Bronchial epithelial cell (primary cell): ENCODE measurements around the gene MRE11. TPM values are rescaled to one million over a fixed set of nuclear protein-coding genes. Genes with fewer than 3 reads are reported as not detected.

ENCODE experiments used
- DNase-seq: peaks from one replicate; pipeline ENCODE4 v3.0.0-alpha.2; 2010; ENCODE audit warnings: low read depth
- FAIRE-seq: peaks from 2 replicates; lab custom pipeline; 2011; peaks lifted over from hg19 to GRCh38; lab: Jason Lieb, UNC
- H3K27me3 ChIP-seq: 2 replicates; pipeline ENCODE4 v1.5.1; 2011; ENCODE audit warnings: low read length; ENCODE audit not compliant: control insufficient read depth, insufficient read depth
- H3K36me3 ChIP-seq: 2 replicates; pipeline ENCODE4 v1.5.1; 2011; ENCODE audit warnings: low read length; ENCODE audit not compliant: control insufficient read depth, insufficient read depth
- H3K4me3 ChIP-seq: 2 replicates; pipeline ENCODE4 v1.5.1; 2011; ENCODE audit warnings: mild to moderate bottlenecking, low read depth, low read length, control low read depth
- total RNA-seq: library from RNA; depleted of rRNA; stranded (reverse); fragments of >200 nt; gene quantifications from 2 replicates; pipeline ENCODE4 v1.2.1, GENCODE V29; 2014
- TF ChIP-seq, protein P1 (sequence below): IDR thresholded peaks from 2 replicates; pipeline ENCODE4 v1.5.1; 2011; ENCODE audit warnings: mild to moderate bottlenecking, moderate library complexity, low read length, control low read depth, inconsistent platforms; ENCODE audit not compliant: insufficient read depth, severe bottlenecking

The MRE11 gene
- total RNA-seq, 1 donor from 2014 or later = 9.7 TPM

DNA sequence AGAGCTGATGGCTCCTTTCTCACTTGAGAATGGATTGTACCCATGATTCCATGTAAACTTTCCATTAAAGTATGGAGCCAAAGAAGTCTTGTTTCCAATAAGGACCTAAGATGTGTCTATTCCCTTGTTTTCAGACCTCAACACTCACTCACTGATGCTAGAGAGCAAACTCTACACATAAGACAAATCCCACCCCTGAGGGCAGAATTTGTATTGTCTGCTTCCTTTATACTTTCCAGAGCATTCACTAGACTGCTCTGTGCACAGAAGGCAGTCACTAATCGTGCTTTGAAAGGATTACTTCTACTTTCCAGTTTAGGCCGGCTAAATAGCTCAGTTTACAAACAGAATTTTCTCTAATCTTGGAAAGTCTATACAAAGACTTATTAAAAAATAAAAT, 6.5 kb upstream of the MRE11 start:
- FAIRE-seq = peak; percentile 18
- H3K27me3 ChIP-seq = no peaks in the 10 kb centered on the region
- H3K36me3 ChIP-seq = peaks cover 7% of the 10 kb centered on the region
- DNase-seq = no peak
- TF ChIP-seq, protein P1, sequence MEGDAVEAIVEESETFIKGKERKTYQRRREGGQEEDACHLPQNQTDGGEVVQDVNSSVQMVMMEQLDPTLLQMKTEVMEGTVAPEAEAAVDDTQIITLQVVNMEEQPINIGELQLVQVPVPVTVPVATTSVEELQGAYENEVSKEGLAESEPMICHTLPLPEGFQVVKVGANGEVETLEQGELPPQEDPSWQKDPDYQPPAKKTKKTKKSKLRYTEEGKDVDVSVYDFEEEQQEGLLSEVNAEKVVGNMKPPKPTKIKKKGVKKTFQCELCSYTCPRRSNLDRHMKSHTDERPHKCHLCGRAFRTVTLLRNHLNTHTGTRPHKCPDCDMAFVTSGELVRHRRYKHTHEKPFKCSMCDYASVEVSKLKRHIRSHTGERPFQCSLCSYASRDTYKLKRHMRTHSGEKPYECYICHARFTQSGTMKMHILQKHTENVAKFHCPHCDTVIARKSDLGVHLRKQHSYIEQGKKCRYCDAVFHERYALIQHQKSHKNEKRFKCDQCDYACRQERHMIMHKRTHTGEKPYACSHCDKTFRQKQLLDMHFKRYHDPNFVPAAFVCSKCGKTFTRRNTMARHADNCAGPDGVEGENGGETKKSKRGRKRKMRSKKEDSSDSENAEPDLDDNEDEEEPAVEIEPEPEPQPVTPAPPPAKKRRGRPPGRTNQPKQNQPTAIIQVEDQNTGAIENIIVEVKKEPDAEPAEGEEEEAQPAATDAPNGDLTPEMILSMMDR = no peak
- no peak overlapping the region for H3K4me3 ChIP-seq

DNA sequence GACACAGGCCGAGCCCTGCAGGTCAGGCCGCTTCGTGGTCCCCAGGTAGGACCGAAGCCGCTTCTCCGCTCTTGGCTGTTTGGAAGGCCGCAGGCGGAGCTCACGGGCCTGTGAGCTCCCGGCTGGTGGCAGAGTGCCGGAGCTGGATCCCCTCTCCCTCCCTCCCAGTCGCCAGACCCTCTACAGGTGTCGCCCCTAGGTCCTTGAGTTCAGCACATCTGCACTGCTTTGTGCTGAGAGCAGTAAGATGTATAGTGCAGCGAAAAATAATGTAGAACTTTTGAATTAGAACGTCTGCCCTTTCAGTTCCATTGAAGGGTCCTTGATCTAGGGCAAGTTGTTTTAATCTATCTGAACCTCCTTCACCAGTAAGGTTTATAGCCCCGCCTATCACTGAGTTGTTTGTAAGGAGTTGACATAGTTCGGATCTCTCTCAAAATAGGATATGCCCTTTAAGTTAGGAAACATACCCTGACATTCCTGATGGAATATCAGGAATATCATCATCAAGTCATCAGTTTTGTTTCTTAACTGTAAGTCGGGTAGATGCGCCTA, 559 bp upstream of the MRE11 start:
- Histone ChIP-seq H3K4me3 (peak overlapping the region; percentile 80), H3K27me3 (no peaks in the 10 kb centered on the region), H3K36me3 (peaks cover 5% of the 10 kb centered on the region)
- FAIRE-seq (no peak), DNase-seq (no peak)
- TF ChIP-seq, protein P1 = no peak

GRCh38 chr11:94486068-94486467, 7.6 kb downstream of the MRE11 start:
- Histone ChIP-seq H3K4me3 (no peak overlapping the region), H3K27me3 (no peaks in the 10 kb centered on the region), H3K36me3 (peaks cover 2% of the 10 kb centered on the region)
- no peak for FAIRE-seq
- DNase-seq = no peak
- TF ChIP-seq, protein P1 = no peak

DNA sequence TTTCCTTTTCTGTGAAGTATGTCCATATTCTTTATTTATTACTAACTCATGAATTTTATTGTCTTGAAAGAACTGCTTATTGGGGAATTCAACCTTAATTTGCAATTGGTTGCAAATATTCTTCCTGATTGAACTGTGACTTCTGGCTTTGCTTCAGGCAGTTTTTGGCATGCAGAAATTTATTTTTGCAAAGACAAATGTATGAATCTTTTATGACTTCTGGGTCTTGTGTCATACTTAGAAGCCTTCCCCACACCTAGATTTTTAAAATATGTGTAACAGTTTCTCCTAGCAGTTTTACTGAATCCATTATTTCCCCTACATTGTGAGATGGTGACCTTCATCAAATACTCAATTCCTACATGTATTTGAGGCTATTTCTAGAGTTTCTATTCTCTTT, 12.3 kb downstream of the MRE11 start:
- TF ChIP-seq, protein P1 = no peak
- H3K36me3 ChIP-seq = peaks cover 2% of the 10 kb centered on the region
- FAIRE-seq = no peak

DNA sequence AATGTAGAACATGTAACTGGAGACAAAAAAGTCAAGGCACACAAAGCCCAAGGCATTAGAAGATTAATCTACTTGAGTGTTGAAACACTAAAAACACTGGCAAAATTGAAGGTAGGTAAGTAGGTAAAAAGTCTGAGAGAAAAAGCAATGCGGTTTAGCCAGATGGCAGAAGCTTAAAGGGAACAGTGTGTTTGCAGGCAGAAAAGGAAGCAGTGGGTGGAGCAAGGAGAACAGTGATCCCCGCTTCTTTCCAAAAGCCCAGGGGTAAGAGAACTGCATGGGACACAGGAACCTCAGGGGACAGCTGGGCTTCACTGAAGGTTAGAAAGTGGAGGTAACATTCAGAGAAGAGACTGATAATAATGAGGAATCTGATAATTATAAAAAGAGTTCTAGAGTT, 16.0 kb downstream of the MRE11 start:
- no peak for DNase-seq
- peak; percentile 76 for FAIRE-seq
- TF ChIP-seq, protein P1 = no peak

More for the DNA sequence above, 12.3 kb downstream of the MRE11 start:
- Histone ChIP-seq H3K27me3 (no peaks in the 10 kb centered on the region), H3K4me3 (no peak overlapping the region)
- DNase-seq = no peak

More for the DNA sequence above, 16.0 kb downstream of the MRE11 start:
- peaks cover 1% of the 10 kb centered on the region for H3K36me3 ChIP-seq
- H3K4me3 ChIP-seq = no peak overlapping the region
- H3K27me3 ChIP-seq = no peaks in the 10 kb centered on the region
